ENCODE measurements around the gene PDE8B.

PDE8B gene, protein sequence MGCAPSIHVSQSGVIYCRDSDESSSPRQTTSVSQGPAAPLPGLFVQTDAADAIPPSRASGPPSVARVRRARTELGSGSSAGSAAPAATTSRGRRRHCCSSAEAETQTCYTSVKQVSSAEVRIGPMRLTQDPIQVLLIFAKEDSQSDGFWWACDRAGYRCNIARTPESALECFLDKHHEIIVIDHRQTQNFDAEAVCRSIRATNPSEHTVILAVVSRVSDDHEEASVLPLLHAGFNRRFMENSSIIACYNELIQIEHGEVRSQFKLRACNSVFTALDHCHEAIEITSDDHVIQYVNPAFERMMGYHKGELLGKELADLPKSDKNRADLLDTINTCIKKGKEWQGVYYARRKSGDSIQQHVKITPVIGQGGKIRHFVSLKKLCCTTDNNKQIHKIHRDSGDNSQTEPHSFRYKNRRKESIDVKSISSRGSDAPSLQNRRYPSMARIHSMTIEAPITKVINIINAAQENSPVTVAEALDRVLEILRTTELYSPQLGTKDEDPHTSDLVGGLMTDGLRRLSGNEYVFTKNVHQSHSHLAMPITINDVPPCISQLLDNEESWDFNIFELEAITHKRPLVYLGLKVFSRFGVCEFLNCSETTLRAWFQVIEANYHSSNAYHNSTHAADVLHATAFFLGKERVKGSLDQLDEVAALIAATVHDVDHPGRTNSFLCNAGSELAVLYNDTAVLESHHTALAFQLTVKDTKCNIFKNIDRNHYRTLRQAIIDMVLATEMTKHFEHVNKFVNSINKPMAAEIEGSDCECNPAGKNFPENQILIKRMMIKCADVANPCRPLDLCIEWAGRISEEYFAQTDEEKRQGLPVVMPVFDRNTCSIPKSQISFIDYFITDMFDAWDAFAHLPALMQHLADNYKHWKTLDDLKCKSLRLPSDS

DNA sequence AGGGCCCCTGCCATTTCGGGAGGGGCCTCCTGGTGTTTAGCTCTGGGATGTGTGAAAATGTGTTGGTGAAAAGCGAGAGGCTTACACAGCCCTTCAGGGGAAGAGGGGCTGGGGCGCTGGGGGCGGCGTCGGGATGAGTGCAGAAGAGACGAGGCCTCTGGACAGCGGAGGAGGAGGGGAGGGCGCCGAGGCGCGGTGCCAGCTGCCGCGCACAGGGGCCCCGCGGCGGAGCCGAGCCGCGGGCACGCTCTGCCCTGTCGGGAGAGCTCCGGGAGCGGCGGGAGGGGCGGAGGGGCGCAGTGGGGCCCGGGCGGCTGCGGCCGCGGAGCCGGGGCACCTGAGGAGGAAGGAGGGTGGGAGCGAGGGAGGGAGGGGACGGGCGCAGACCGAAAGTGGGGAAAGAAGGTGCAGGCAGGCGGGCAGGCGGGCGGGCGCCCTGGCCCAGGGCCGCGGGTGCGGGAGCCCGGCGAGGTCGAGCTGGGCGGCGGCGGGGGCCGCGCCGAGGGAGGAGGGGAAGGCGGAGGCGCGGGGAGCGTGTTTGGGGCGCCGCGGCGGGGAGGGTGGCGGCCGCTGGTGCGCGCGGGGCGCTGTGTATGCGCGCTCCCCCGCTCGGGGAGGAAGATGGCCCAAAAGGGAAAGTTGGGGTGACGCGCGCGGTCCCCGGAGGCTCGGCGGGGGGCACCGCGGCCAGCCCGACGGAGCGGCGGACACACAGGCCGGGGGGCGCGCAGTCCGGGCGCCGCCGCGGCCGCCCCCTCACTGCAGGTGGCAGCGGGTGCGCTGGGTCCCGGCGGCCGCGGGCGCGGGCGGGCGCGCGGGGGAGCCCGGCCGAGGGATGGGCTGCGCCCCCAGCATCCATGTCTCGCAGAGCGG is at the start of gene PDE8B:
Gene PDE8B, plus strand, starts transcription at position 590 of the 873 bp plus-strand sequence. Its CDS starts 246 bp downstream, at position 836.
- DNase-seq (ENCODE audit: low spot score): no peak

DNA sequence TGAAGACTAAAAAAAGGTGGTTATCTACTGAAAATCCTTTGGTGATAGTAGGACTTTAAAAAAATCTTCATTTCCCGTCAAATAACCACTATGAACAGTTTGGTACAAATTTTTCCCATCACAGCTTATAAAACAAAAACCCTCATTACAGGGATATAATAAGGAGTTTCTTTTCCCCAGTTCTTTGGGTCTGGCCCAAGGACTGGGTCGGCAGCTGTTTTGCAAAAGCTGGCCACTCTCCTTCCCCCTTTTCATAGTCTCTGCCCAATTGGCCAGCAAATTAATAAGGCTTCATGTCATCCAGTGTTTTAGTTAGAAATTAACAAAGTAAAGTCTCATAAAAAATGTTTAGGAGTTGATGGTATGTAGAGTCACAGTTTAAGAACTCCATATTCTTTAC is 47.0 kb upstream of the PDE8B start:
- no peak for DNase-seq (ENCODE audit: low spot score)

DNA sequence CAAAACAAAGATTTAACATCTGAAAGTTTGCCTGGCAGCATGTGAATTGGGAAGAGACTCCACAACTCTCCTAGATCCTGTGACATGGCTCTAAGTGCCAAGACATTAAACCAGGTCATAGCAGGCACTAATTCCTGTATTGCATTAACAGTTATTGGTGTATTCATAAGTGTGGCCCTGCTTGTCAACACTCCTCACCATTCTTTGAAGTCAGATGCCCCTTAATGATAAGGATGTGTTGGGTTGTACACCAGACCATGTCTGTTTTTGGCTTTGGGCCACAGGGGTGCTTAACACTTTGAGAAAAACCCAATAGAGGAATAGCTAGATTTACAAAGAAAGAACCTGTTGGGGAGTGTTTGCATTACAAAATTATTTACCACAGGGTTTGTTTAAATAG is 43.4 kb upstream of the PDE8B start:
- no peak for DNase-seq (ENCODE audit: low spot score)

DNA sequence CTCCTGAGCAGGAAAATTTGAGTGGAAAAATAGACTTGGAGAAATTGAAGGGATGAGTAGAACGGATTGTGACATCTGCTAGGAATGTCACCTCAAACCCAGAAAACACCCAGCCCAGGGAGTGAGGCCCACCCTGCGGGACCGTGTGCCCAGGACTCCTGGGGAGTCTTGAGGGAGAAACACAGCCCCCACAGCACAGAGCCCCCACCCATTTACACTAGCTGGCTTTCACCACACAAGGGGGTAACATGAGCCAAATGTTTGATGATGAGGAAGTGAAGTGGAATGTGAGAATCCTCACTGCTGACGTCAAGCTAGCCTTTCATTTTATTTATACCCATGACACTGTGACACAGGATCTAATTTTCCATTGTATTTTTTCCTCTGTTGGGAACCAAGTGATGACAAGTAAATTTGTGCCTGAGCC is 42.8 kb upstream of the PDE8B start:
- no peak for DNase-seq (ENCODE audit: low spot score)

DNA sequence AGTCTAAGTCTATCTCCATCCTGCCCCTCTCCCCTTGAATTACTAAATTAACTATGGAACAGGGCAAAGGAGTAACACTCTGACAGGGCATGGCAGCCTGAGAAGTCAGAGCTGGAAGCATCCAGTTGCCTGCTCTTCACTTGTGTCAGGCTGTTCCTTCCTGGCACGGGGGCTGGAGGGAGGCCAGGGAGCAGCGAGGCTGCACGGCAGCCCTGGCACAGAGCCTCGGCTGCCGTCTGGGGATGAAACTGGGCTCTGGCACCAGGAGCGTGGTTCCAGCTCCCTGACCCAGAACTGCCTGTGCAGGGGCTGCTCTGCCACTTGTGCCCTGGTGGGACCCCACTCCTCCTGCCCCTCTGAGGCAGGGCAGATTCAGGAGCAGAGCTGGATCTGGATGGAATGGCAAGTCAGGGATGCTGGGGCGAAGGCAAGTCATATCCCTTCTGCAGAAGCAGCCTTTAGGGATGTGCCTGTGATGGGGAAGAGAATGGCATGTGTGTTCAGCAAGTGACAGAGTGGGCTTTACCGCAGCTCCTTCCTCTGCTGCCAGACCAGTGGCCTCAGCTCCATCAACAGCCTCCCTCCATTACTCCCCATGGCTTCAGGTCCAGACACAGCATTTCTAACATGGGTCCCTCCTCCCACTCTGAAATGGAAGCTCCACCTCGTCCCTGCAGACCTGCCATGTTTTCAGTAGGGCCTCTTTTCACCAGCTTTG is 42.2 kb upstream of the PDE8B start:
- DNase-seq (ENCODE audit: low spot score): peak; percentile 74

DNA sequence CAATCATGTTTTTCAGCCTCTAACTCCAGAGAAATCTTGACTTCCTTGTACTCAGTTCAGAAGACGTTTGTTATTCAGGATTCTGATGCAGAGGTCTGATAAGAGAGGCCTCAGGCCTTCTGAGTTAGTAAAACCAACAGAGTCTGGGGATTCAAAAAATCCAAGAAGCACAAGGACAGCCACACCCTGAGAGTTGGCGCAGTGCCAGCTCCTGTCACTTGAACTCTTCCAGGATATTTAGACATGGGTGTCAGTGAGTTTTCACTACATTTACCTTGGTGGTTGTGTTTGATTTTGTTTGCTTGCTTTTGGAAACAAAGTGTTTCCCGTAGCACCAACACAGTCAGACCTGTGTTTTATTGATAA is 41.6 kb upstream of the PDE8B start:
- no peak for DNase-seq (ENCODE audit: low spot score)

DNA sequence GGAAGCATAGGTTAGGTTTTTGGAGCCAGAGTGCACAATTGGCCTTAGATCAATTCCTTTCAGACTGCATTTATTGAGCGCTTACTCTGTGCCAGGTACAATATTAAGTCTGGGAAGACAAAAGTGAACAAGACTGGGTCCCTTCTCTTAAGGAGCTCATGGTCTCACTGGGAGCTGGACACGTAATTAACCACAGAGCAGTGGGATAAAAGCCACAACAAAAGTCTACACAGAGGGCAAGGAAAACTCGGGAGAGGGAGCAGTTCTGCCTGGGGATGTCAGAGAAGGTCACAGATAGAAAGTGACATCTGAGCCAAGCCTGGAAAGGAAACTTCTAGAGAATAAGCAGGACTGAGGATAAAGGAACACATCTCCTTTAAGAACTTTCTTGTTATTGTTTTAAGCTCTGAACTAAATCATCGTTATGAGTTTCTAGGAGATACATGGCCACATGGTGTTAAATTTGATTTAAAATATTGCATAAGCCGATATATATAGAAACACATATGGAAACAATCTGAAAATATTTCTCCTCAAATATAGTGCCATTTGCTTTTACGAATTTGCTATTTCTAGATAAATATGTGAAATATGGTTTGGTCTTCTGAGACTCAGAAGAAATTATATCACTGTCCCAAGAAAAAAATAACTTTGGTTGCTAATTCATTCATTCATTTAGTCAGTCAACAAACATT is 40.1 kb upstream of the PDE8B start:
- DNase-seq (ENCODE audit: low spot score): no peak

DNA sequence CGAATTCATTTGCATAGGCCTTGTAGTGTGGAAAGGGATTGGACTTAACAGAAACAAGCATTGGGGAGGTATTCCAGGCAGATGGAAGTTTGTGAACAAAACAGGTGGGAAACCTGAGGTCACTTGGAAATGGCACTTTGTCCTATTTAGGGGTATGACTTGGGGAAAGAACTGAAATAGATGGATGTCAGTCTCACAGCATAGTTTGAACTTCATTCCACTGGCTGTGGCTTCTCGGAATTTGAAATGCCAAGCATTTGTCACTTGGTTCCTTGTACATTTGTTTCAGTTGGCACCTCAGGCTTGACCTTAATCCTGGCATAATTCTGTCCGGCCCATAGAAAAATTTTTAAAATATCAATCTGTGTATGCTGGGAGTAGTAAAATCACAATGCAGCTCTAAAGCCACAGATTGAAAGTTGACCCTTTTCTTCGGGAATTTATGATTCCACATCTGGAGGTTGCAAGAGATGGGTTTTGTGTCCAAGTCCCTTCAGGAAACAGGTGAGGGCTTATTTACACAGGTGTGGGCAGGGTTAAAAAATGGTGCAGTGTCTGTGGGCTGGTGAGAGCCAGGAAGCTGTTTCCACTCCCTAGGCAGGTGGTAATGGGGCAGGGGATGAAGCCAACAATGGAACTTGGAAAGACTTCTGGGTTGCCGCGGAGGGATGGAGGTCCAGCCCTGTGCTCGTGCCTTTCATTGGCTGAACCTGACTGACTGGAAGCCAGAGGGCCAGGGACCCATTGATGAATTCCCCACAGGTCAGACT is 39.2 kb upstream of the PDE8B start:
- no peak for DNase-seq (ENCODE audit: low spot score)

DNA sequence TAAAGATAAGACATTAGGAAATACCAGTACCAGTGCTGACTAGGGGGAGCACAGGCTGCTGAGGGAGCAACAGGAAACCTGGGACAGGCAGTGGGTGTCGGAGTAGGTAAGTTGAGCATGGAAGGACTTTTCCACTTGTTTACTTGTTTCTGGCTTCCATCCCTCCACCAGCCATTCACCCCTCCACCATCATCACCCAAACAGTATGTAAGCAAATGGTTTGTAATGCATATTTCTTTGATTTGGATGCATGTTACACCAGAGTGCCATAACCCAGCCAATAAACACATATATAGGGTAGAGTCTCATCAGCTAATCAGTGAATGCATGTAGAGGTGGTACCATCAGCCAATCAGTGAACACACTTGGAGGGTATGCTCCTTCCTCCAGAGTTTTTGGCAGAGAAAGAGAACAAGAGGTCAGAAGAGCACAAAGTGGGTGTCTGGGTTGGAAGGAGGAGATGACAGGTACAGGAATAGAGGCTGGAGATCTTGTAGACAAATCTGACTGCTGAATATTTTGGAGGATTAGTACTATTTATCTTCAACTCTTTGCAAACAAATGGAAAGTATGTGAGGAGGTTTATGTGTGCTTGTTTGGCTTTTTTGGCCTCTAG is 37.7 kb upstream of the PDE8B start:
- no peak for DNase-seq (ENCODE audit: low spot score)

DNA sequence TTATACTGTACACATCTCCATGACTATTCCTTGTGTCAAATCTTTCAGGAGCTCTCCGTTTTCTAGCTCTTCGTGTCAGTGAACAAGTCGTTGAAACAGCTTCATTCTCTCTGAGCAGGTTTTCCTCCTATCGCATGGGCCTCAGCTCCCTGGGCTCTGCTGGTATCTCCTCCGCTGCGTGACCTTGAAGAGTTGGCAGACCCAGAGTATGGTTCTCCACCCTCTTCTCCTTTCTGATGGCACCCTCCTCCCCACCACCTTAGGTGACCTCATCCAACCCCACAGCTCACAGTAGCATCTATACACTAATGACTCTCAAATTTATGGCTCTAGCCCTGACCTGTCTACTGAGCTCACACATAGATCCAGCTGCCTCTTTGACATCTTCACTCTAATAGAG is 36.0 kb upstream of the PDE8B start:
- no peak for DNase-seq (ENCODE audit: low spot score)

DNA sequence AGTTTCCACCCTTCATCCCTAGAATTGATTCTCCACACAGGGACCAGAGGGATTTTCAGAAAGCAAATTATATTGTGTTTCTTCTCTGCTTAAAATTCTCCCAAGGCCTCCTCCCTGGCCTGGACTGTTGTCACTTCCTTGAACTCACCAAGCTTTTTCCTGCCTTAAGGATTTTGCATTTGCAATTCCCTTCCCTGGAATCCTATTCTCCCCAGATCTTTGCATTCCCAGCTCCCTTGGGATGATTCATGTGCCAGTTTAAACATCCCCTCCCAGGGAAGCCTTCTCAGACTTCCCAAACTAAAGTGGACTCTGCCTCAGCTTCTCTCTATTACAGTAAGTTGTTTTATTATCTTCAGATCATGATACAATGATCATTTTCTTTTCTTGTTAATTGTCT is 35.2 kb upstream of the PDE8B start:
- no peak for DNase-seq (ENCODE audit: low spot score)

DNA sequence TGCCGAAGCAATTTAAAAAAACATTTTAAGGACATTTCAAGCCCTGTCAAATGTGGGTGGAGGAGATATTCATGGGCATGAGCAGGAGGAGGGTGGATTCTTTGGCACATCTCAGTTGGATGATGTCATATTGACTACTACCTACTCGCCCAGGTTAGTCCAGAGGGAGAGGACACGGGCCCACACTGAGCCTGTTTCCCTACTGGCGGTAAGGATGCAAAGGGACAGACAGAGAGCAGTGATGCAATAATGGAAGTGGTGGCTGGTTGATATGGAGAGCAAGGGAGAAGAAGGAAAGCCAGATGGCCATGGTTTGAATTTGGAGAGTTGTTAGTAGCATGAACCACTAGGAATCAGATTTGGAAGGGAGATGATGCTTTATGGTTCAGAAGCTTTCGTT is 34.1 kb upstream of the PDE8B start:
- no peak for DNase-seq (ENCODE audit: low spot score)

DNA sequence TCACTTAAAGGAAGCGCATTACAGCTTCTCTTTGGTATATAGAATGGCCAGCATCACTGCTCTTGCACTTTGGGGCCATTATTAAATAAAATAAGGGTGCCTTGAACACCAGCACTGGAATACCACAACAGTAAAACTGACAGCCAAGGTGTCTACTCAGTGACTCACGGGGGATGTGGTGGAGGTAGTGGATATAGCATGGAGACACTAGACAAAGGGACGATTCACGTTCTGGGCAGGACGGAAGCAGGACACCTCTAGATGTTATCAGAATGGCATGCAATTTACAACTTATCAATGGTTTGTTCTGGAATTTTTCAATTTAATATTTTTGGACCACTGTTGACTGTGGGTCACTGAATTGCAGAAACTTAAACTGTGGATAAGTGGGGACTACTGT is 32.9 kb upstream of the PDE8B start:
- DNase-seq (ENCODE audit: low spot score): no peak

DNA sequence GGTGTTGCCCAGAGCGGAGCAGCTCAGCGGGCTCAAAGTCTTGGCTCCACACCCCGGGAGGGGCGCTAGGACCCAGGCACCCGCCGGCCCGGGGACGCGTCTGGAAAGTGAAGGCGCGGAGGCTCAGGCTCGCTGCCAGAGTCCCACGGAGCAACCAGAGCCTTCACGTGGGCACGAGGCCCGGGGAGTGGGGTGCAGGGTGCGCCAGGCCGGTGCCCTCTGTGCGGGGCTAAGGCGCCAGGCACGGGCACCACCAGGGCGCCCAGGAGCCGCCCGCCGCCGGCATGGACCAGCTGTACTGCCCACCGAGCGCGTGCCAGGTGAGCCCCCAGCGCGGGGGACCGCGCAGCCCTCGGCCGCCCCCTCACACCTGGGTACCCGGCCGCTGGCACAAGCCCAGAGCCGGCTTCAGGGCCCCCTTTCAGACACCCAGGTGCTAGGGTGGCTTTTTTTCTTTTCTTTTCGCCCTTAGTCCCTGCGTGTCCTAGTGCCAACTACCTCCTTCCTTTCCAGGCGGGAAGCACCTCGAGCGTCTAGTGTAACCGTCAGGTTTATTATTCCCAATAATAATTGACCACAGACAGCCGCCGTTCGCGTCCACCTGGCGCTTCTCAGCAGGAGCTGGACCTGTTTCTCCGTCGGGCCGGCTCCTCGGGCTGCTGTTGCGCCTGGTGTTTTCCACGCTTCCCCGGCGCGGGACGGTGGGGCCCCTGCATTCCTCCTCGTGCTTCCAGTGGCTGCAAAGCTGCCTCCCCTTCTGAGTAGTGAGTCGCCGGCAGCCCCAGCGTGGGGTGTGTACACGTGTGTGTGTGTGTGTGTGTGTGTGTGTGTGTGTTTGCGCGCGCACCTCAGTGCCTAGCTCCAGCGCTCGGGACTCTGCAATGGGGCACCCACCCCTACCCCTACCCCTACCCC is 30.1 kb upstream of the PDE8B start:
- no peak for DNase-seq (ENCODE audit: low spot score)

DNA sequence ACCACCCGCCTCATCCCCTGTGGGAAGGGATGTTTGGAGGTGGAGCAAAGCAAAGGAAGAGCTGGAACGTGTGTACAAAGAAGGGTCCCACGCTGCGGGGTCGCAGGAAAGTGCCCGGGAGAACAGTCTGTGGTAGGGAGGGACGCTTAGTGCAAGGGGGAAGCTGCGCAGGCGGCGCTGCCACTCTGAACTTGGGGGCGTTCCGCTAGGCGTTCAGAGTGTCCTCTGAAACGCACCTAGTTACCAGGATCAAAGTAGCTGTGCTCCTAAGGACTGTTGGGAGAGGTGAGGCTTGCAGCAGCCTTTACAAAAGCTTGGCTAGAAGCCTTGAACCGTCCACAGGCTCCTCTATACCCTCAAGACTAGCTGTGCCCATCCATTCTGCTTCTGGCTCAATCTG is 29.3 kb upstream of the PDE8B start:
- no peak for DNase-seq (ENCODE audit: low spot score)

DNA sequence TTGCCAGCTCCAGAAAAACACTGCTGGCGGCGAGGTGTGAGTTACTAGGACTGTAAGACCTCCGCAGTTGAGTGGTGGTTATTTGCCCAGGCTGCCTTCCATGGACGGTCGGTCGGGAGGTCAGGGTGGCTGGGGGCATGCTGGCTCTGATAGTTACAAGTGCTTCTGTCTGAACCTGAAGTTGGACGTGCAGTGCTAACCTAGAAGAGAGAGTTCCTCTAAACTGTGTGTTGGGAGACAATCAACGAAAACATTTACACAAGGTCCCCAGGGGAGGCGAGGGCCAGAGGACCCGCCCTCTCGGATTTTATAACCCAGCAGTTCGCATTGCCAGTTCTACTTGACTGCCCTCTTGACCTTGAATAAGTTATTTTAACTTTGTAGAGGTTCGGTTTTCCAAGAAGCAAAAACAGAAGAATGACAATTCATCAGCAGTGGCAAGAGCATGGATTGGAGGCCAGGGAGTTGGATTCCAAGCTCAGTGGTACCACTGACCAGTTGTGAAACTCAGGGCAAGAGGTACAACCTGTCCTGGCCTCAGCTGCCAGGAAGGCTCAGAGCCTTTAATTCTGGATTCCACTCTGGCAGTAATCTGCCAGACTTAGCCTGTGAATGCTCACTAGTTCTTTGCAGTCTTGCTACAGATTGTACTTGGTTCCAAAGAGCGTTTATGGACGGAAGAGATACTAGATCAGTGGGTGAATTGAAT is 28.7 kb upstream of the PDE8B start:
- DNase-seq (ENCODE audit: low spot score): no peak

DNA sequence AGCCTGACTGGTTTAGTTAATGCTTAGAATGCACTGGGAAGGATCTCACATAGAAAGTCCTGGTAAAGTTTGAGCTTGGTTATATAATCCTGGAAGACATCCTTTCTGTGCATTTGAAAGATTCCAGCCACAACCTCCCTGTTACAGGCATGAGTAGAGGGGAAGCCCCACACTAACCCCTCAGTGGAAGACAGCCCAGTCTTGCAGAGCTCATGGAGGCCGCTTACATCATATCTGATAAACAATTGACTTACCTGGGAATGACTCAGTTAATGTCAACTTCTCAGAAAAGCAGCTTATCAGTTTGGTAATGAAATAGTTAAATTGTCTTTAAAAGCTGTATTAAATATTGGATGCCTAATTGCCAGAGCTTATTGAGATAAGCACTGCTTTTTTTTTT is 28.1 kb upstream of the PDE8B start:
- DNase-seq (ENCODE audit: low spot score): no peak
